ENCODE data around the gene RPS19. TPM values are rescaled to one million over a fixed set of nuclear protein-coding genes. Genes with fewer than 3 reads are reported as not detected.

RPS19 gene
- total RNA-seq, 2 donors from 2014 or later: 108 to 415 TPM

- Histone ChIP-seq H3K4me1 (no peaks in the 10 kb centered on the region), H3K4me3 (no peak overlapping the region), H3K27me3 (no peaks in the 10 kb centered on the region), H3K27ac (no peak overlapping the region), H3K36me3 (no peaks in the 10 kb centered on the region), H3K9me3 (no peaks in the 10 kb centered on the region)
- no peak for TF ChIP-seq CTCF (IDR thresholded peaks at IDR 0.05)
- DNase-seq (ENCODE audit: low spot score): no peak
Measured at GRCh38 chr19:41843371-41843770, 16.7 kb upstream of the RPS19 start.

GRCh38 chr19:41844601-41845000 is 15.5 kb upstream of the RPS19 start, which contains the start of gene LYPD4:
TSS of gene LYPD4 (minus strand) at chr19:41844683. CDS start at chr19:41839285, 5,398 bp downstream.
- no peaks in the 10 kb centered on the region for H3K4me1 ChIP-seq
- TF ChIP-seq CTCF (IDR thresholded peaks at IDR 0.05): no peak
- no peaks in the 10 kb centered on the region for H3K36me3 ChIP-seq
- H3K27ac ChIP-seq: no peak within 1 kb of the TSS
- no peak within 1 kb of the TSS for H3K4me3 ChIP-seq
- H3K9me3 ChIP-seq: no peaks in the 10 kb centered on the region
- no peak for DNase-seq (ENCODE audit: low spot score)
- no peaks in the 10 kb centered on the region for H3K27me3 ChIP-seq

GRCh38 chr19:41845001-41845050 is 15.2 kb upstream of the RPS19 start, which contains the start of gene DMRTC2:
TSS of gene DMRTC2 (plus strand) at chr19:41845042. CDS start at chr19:41847429, 2,387 bp downstream.
- no peak within 1 kb of the TSS for H3K27ac ChIP-seq
- H3K9me3 ChIP-seq: no peaks in the 10 kb centered on the region
- TF ChIP-seq CTCF (IDR thresholded peaks at IDR 0.05): no peak
- DNase-seq (ENCODE audit: low spot score): no peak
- H3K4me3 ChIP-seq: no peak within 1 kb of the TSS
- no peaks in the 10 kb centered on the region for H3K36me3 ChIP-seq
- H3K27me3 ChIP-seq: no peaks in the 10 kb centered on the region
- H3K4me1 ChIP-seq: no peaks in the 10 kb centered on the region

GRCh38 chr19:41845051-41845590 is 14.9 kb upstream of the RPS19 start:
- H3K4me1 ChIP-seq: no peaks in the 10 kb centered on the region
- H3K36me3 ChIP-seq: no peaks in the 10 kb centered on the region
- no peak for TF ChIP-seq CTCF (IDR thresholded peaks at IDR 0.05)
- DNase-seq (ENCODE audit: low spot score): no peak
- no peaks in the 10 kb centered on the region for H3K27me3 ChIP-seq
- no peak overlapping the region for H3K4me3 ChIP-seq
- H3K9me3 ChIP-seq: no peaks in the 10 kb centered on the region
- no peak overlapping the region for H3K27ac ChIP-seq

GRCh38 chr19:41847351-41848105 is 12.5 kb upstream of the RPS19 start:
- H3K36me3 ChIP-seq: no peaks in the 10 kb centered on the region
- no peak for DNase-seq (ENCODE audit: low spot score)
- H3K27me3 ChIP-seq: no peaks in the 10 kb centered on the region

More at GRCh38 chr19:41847351-41848105, 12.5 kb upstream of the RPS19 start:
- Histone ChIP-seq H3K4me1 (no peaks in the 10 kb centered on the region), H3K27ac (no peak overlapping the region), H3K9me3 (no peaks in the 10 kb centered on the region), H3K4me3 (no peak overlapping the region)
- no peak for TF ChIP-seq CTCF (IDR thresholded peaks at IDR 0.05)

Data from right atrium auricular region (tissue), 2 donors.